HG03139 (cell line): ENCODE measurements around the gene BEND2.

Experiments
- ATAC-seq: cut with Tn5 transposase; IDR thresholded peaks from one replicate; pipeline ENCODE4 v1.9.1; 2021; ENCODE audit not compliant: unreplicated experiment

BEND2 gene

GRCh38 chrX:18146009-18146408 is 74.7 kb downstream of the BEND2 start:
- no peak for ATAC-seq

DNA sequence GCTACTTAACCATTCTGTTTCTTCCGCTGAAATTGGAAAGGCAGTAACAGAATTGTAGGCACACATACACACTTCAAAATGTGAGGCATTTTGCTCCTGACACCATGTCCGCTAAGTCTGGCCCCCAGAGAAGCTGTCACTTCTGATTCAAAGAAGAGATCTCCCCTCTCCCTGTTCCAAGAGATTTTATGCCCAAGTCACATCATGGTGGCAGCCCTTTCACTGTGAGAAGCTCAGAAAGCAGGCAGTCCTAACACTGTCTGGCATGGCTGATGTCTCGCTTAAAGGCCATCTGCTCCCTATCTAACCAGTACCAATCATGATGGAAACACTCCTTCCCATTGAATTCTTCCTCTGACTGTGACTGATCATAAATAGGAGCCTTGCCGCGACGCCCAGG is 83.9 kb downstream of the BEND2 start:
- ATAC-seq, result no peak

- ATAC-seq, result no peak
These were observed 87.1 kb downstream of the BEND2 start for GRCh38 chrX:18133605-18134004.

DNA sequence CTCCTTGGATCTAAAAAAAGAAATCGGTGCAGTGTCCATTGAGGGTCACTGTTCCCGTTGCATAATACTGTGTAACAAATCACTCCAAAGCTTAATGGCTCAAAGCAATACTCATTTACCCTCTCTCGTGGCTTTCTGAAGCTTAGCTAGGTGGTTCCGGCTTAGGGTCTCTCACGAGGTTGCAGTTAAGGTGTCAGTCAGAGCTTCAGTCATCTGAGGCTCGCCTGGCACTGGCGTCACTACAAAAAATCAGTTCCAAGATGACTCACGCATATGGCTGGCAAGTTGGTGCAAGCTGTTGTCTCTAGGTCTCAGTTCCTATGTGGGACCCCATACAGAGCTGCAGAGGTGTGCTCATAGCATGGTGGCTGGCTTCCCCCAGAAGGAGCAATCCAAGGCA is 91.0 kb downstream of the BEND2 start:
- no peak for ATAC-seq

- ATAC-seq, result no peak
These were observed 93.7 kb downstream of the BEND2 start for GRCh38 chrX:18126971-18127370.

DNA sequence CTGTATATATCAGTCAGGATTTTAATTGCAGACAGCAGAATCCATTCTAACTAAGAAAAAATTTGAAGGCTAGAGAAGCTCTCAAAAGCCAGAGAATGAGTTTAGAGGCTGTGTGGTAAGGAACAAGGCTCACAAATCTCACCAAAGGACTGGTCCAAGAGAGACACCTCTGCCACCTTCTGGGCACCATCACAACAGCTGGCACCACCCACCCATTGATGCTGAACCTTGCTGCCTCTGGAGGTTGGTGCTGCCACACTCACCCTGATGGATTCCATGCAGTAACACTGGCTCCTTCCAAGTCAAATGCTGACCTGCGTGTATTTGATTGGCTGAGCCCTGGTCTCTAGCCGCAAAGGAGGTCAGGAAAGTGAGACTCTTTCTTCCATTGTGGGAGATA is 100.8 kb downstream of the BEND2 start:
- no peak for ATAC-seq
